ENCODE measurements around the gene SPOP. TPM values are rescaled to one million over a fixed set of nuclear protein-coding genes. Genes with fewer than 3 reads are reported as not detected.

The SPOP gene
- total RNA-seq, 1 donor from 2014 or later = 48.6 TPM

- Mint-ChIP-seq H3K4me3 (ENCODE audit: unreplicated experiment) (no peak overlapping the region), H3K27me3 (ENCODE audit: low read depth, unreplicated experiment) (peaks cover 55% of the 10 kb centered on the region), H3K4me1 (ENCODE audit: low read depth, unreplicated experiment) (no peaks in the 10 kb centered on the region), H3K9me3 (ENCODE audit: unreplicated experiment) (no peaks in the 10 kb centered on the region), H3K27ac (ENCODE audit: unreplicated experiment) (no peak overlapping the region), H3K36me3 (ENCODE audit: low read depth, unreplicated experiment) (peaks cover 2% of the 10 kb centered on the region)
- TF ChIP-seq EZH2 (IDR thresholded peaks at IDR 0.05; ENCODE audit: insufficient read depth, low read length) (no peak), CTCF (IDR thresholded peaks at IDR 0.05; ENCODE audit: insufficient read depth, low read depth, low read length) (no peak)
- DNase-seq (ENCODE audit: low read depth) = no peak
- Histone ChIP-seq H3K27ac (ENCODE audit: low read depth, low read length) (no peak overlapping the region), H3K9ac (ENCODE audit: low read length) (no peak overlapping the region), H3K4me2 (ENCODE audit: low read length) (no peak overlapping the region), H3K79me2 (ENCODE audit: insufficient read depth, low read length) (no peaks in the 10 kb centered on the region), H3K9me3 (ENCODE audit: insufficient read depth, low read depth, low read length) (no peaks in the 10 kb centered on the region), H3K4me3 (ENCODE audit: insufficient read depth, low read depth, low read length) (no peak overlapping the region), H2AFZ (ENCODE audit: low read depth, low read length) (no peak overlapping the region), H3K27me3 (ENCODE audit: insufficient read depth, low read length) (peaks cover 7% of the 10 kb centered on the region), H3K36me3 (ENCODE audit: insufficient read depth, low read length) (no peaks in the 10 kb centered on the region), H3K4me1 (ENCODE audit: insufficient read depth, low read length) (peaks cover 4% of the 10 kb centered on the region), H4K20me1 (ENCODE audit: insufficient read depth, low read length) (no peaks in the 10 kb centered on the region)
- FAIRE-seq = no peak
These were observed 124.1 kb downstream of the SPOP start for GRCh38 chr17:49553676-49554335.

DNA sequence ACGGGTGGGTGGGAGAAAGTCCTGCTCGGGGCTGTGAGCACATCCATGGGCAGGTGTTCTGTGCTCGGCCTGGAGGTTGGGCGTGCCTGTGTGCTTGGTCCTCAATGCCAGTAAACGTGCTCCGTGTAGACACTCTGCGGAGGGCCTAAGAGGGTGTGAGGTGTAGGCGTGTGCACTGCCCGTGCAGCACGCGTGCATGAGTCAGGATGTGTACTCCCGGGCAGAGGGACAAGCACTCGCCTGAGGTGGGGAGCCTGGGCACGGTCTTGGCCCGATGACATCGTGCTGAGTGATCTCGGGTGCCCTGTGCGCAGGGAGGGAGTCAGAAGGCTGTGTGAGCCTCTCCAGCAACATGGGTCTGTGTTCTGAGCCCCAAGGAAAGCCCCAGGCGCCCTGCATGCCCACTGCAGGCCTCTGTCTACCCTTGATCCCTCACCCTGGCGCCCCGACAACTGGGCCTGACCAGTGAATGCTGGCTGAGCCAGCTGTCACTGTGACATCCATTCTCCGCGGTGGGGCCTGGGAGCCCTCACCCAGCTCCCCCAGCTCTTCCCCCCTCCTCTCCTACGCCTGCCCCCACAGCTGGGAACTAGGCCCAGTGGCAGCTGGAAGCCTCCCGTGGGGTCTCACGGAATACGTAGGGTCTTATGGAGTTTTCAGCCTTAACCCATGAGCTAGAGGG is 125.7 kb downstream of the SPOP start:
- H3K4me1 Mint-ChIP-seq (ENCODE audit: low read depth, unreplicated experiment) = no peaks in the 10 kb centered on the region
- peaks cover 2% of the 10 kb centered on the region for H3K36me3 Mint-ChIP-seq (ENCODE audit: low read depth, unreplicated experiment)
- DNase-seq (ENCODE audit: low read depth) = no peak
- Histone ChIP-seq H3K27ac (ENCODE audit: low read depth, low read length) (no peak overlapping the region), H3K4me2 (ENCODE audit: low read length) (no peak overlapping the region), H2AFZ (ENCODE audit: low read depth, low read length) (no peak overlapping the region), H3K4me3 (ENCODE audit: insufficient read depth, low read depth, low read length) (no peak overlapping the region), H3K4me1 (ENCODE audit: insufficient read depth, low read length) (peaks cover 4% of the 10 kb centered on the region), H4K20me1 (ENCODE audit: insufficient read depth, low read length) (no peaks in the 10 kb centered on the region), H3K79me2 (ENCODE audit: insufficient read depth, low read length) (no peaks in the 10 kb centered on the region), H3K36me3 (ENCODE audit: insufficient read depth, low read length) (no peaks in the 10 kb centered on the region), H3K9ac (ENCODE audit: low read length) (no peak overlapping the region), H3K27me3 (ENCODE audit: insufficient read depth, low read length) (peaks cover 2% of the 10 kb centered on the region), H3K9me3 (ENCODE audit: insufficient read depth, low read depth, low read length) (no peaks in the 10 kb centered on the region)
- FAIRE-seq = no peak
- peaks cover 59% of the 10 kb centered on the region for H3K27me3 Mint-ChIP-seq (ENCODE audit: low read depth, unreplicated experiment)
- H3K9me3 Mint-ChIP-seq (ENCODE audit: unreplicated experiment) = no peaks in the 10 kb centered on the region
- TF ChIP-seq EZH2 (IDR thresholded peaks at IDR 0.05; ENCODE audit: insufficient read depth, low read length) = no peak
- no peak for TF ChIP-seq CTCF (IDR thresholded peaks at IDR 0.05; ENCODE audit: insufficient read depth, low read depth, low read length)
- H3K4me3 Mint-ChIP-seq (ENCODE audit: unreplicated experiment) = no peak overlapping the region
- no peak overlapping the region for H3K27ac Mint-ChIP-seq (ENCODE audit: unreplicated experiment)
